ENCODE data around the gene HSD11B1L.

The HSD11B1L gene

DNA sequence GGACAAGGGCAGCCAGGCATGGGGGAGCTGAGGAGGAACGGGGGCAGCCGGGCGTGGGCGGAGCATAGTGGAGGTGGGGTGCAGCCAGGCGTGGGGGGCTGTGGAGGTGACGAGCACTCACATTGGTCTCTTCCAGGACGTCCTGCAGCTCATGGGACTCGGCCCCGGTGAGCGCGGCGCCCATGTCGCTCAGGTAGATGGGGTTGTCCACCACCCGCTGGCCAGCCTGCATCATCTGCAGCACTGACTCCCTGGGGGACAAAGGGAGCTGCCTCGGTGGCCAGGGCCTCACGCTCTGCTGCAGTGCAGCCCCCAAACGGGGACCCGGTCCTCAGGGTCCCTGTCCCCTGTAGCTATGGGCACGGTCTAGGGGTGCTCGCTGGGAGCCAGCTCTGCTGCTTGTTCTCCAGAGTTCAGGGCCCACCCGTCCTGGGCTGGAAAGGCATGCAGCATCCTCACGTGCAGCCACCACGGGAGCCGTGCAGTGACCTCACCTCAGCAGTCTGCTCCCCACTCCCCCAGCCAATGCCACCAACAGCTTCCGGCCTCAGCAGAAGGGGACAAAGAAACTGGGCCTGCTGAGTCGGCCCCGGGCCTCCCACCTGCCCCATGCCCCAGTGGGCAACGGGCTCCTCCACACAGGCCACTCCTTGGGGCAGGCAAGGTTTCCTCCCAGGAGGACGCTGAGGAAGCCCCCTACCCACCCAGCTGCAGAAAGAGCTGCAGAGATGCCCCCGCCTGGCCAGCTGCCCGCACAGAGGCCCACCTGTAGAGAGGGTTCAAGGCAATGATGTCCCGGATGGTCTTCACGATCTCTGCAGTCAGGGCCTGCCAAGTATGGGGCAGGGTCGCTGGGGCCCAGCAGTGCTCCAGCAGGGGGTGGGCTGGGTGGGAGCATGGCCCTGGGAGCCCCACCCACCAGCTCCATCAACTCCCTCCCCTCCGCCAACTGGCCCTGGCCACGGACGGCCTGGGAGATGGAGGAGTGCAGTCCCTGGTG is 27.0 kb downstream of the HSD11B1L start:
- no peaks in the 10 kb centered on the region for H3K4me1 ChIP-seq (ENCODE audit: insufficient read depth, low read length)
- H3K4me3 ChIP-seq (ENCODE audit: low read depth in 1 of 2, low read length in 2 of 2), result no peak overlapping the region
- H3K27ac ChIP-seq (ENCODE audit: low read depth, low read length), result no peak overlapping the region
- peaks cover 30% of the 10 kb centered on the region for H3K36me3 ChIP-seq (ENCODE audit: insufficient read depth, low read length)
- H3K9ac ChIP-seq (ENCODE audit: low read length), result no peak overlapping the region
- no peaks in the 10 kb centered on the region for H3K27me3 ChIP-seq (ENCODE audit: control insufficient read depth in 1 of 2, insufficient read depth in 2 of 2, low read length in 2 of 2)
- H3K9me3 ChIP-seq (ENCODE audit: low read length), result no peaks in the 10 kb centered on the region

DNA sequence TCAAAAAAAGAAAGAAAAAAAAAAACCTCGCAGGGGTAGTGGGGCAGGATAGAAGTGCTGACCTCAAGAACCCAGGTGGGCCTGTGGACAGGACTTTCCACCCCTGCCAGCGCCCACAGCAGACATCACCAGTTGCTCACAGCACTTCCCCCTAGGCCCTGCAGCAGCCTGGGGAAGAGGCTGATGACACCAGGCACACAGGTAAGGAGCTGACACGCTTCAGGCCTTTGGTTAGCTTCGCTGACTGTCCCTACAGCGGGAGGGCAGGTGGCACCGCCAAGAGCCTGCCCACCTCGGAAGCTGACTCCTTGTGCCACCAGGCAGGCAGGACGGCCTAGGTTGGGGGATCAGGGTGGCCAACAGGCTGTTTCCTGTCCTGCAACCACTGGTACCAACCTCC is 30.2 kb downstream of the HSD11B1L start:
- H3K9ac ChIP-seq (ENCODE audit: low read length), result no peak overlapping the region
- no peaks in the 10 kb centered on the region for H3K27me3 ChIP-seq (ENCODE audit: control insufficient read depth in 1 of 2, insufficient read depth in 2 of 2, low read length in 2 of 2)
- no peaks in the 10 kb centered on the region for H3K4me1 ChIP-seq (ENCODE audit: insufficient read depth, low read length)
- H3K9me3 ChIP-seq (ENCODE audit: low read length), result no peaks in the 10 kb centered on the region
- H3K36me3 ChIP-seq (ENCODE audit: insufficient read depth, low read length), result peaks cover 31% of the 10 kb centered on the region
- no peak overlapping the region for H3K4me3 ChIP-seq (ENCODE audit: low read depth in 1 of 2, low read length in 2 of 2)
- H3K27ac ChIP-seq (ENCODE audit: low read depth, low read length), result no peak overlapping the region

DNA sequence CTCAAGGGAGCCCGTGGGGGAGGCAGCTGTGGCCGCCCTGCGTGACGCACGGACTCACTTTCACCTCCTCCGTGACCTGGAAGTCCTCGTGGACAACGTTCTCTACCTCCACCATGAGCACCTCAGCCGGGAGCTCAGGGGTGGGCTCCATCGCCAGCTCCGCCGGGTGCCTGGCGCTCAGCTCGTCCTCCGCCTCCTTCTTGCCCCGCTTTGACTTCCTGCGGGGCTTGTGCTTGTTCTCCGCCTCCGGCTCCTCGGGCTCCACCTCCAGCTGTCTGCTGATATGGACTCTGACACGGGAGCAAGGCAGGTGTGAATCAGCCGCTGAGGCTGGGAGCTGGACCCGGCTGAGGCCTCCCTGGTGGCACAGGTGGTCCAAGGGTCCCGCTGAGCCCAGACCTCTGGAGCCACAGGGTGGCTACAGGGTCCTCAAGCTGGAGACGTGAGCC is 30.9 kb downstream of the HSD11B1L start:
- no peaks in the 10 kb centered on the region for H3K9me3 ChIP-seq (ENCODE audit: low read length)
- no peak overlapping the region for H3K4me3 ChIP-seq (ENCODE audit: low read depth in 1 of 2, low read length in 2 of 2)
- H3K9ac ChIP-seq (ENCODE audit: low read length), result no peak overlapping the region
- no peaks in the 10 kb centered on the region for H3K4me1 ChIP-seq (ENCODE audit: insufficient read depth, low read length)
- peaks cover 31% of the 10 kb centered on the region for H3K36me3 ChIP-seq (ENCODE audit: insufficient read depth, low read length)
- no peaks in the 10 kb centered on the region for H3K27me3 ChIP-seq (ENCODE audit: control insufficient read depth in 1 of 2, insufficient read depth in 2 of 2, low read length in 2 of 2)
- no peak overlapping the region for H3K27ac ChIP-seq (ENCODE audit: low read depth, low read length)

DNA sequence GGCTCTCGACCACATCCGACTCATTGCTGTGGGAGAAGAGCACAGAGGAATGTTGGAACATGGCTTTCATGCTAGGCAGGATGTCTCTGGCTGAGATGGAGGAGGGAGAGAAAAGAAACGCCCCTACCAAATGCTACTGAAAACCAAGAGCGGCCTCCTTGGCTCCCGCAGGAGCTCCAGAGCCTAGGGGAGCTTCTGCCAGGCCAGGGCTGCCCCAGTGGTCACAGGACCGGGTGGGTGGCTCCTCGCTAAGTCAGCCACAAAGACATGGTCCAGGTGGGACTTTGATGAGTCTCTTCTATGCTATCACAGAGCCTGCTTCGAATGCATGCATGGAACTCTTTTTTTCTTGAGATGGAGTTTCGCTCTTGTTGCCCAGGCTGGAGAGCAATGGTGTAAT is 32.4 kb downstream of the HSD11B1L start:
- Histone ChIP-seq H3K9ac (ENCODE audit: low read length) (no peak overlapping the region), H3K36me3 (ENCODE audit: insufficient read depth, low read length) (peaks cover 31% of the 10 kb centered on the region), H3K27me3 (ENCODE audit: control insufficient read depth in 1 of 2, insufficient read depth in 2 of 2, low read length in 2 of 2) (no peaks in the 10 kb centered on the region), H3K27ac (ENCODE audit: low read depth, low read length) (no peak overlapping the region), H3K9me3 (ENCODE audit: low read length) (no peaks in the 10 kb centered on the region), H3K4me1 (ENCODE audit: insufficient read depth, low read length) (peaks cover 4% of the 10 kb centered on the region), H3K4me3 (ENCODE audit: low read depth in 1 of 2, low read length in 2 of 2) (no peak overlapping the region)

DNA sequence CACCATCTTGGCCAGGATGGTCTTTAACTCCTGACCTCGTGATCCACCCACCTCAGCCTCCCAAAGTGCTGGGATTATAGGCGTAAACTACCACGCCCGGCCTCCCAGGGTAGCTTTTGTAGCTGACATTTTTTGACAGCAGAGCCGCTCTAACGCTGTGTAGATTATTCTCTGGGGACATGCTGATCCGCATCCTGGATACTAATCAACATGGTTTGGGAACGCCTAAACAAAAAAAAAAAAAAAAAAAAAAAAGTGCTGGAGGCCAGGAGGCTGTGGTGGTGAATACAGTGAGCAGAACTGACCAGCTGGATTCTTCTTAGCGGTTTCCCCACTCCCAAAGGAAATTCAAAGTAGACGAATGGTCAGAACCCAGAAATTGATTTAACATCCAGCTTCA is 34.0 kb downstream of the HSD11B1L start:
- Histone ChIP-seq H3K9ac (ENCODE audit: low read length) (no peak overlapping the region), H3K27me3 (ENCODE audit: control insufficient read depth in 1 of 2, insufficient read depth in 2 of 2, low read length in 2 of 2) (no peaks in the 10 kb centered on the region), H3K36me3 (ENCODE audit: insufficient read depth, low read length) (peaks cover 31% of the 10 kb centered on the region), H3K4me1 (ENCODE audit: insufficient read depth, low read length) (peaks cover 14% of the 10 kb centered on the region), H3K27ac (ENCODE audit: low read depth, low read length) (no peak overlapping the region), H3K9me3 (ENCODE audit: low read length) (no peaks in the 10 kb centered on the region), H3K4me3 (ENCODE audit: low read depth in 1 of 2, low read length in 2 of 2) (no peak overlapping the region)

DNA sequence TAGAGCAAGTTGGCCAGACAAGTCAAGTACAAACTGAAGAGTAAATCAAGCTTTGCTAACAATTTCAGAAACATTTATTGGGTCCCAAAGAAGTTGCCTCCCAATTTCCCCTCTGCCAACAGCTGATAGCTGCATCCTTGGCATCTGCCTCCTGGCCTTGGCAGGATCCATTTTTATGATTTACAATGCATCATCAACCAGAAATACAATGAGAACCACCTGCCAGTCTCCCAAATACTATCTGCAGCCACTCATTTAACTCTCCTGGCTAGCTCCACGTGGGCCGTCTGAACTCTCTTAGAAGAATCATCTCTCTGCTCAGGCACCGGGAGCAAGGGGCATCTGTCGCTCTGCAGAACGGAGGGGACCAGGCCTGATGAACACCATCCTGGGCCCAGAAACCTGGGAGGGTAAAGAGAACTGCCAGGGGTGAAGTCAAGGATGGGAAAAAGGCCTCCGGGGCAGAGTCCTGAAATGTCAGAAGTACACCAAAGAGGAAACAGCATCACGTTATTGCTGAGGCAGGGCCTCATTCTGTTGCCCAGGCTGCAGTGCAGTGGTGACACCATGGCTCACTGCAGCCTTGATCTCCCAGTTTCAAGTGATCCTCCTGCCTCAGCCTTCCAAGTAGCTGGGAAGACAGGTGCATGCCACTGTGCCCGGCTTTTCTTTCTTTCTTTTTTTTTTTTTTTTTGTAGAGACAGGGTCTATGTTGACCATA is 36.5 kb downstream of the HSD11B1L start:
- H3K9ac ChIP-seq (ENCODE audit: low read length), result no peak overlapping the region

DNA sequence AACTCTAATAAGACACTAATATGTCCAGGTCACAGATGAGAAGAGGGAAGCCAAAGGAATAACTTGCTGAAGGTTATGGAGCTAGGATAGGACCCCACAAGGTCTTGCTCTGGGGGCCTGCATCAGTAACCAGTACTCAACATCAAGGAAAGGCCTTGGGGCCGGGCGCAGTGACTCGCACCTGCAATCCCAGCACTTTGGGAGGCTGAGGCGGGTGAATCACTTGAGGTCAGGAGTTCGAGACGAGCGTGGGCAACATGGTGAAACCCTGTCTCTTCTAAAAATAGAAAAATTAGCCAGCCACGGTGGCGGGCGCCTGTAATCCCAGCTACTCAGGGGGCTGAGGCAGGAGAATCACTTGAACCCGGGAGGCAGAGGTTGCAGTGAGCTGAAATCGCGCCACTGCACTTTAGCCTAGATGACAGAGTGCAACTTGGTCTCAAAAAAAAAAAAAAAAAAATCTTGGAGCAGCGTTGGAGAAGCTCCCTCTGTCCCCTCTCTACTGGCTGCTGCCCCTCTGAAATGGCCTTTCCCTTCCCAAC is 37.3 kb downstream of the HSD11B1L start:
- Histone ChIP-seq H3K27ac (ENCODE audit: low read depth, low read length) (no peak overlapping the region), H3K9me3 (ENCODE audit: low read length) (no peaks in the 10 kb centered on the region), H3K4me1 (ENCODE audit: insufficient read depth, low read length) (peaks cover 14% of the 10 kb centered on the region), H3K27me3 (ENCODE audit: control insufficient read depth in 1 of 2, insufficient read depth in 2 of 2, low read length in 2 of 2) (no peaks in the 10 kb centered on the region), H3K4me3 (ENCODE audit: low read depth in 1 of 2, low read length in 2 of 2) (peak overlapping the region in 1 of 2 donors; percentile 65), H3K9ac (ENCODE audit: low read length) (no peak overlapping the region), H3K36me3 (ENCODE audit: insufficient read depth, low read length) (peaks cover 9% of the 10 kb centered on the region)

More for the DNA sequence above, 36.5 kb downstream of the HSD11B1L start:
- no peaks in the 10 kb centered on the region for H3K27me3 ChIP-seq (ENCODE audit: control insufficient read depth in 1 of 2, insufficient read depth in 2 of 2, low read length in 2 of 2)
- no peak overlapping the region for H3K27ac ChIP-seq (ENCODE audit: low read depth, low read length)
- peaks cover 15% of the 10 kb centered on the region for H3K36me3 ChIP-seq (ENCODE audit: insufficient read depth, low read length)
- H3K4me3 ChIP-seq (ENCODE audit: low read depth in 1 of 2, low read length in 2 of 2), result no peak overlapping the region
- no peaks in the 10 kb centered on the region for H3K9me3 ChIP-seq (ENCODE audit: low read length)
- H3K4me1 ChIP-seq (ENCODE audit: insufficient read depth, low read length), result peaks cover 14% of the 10 kb centered on the region

DNA sequence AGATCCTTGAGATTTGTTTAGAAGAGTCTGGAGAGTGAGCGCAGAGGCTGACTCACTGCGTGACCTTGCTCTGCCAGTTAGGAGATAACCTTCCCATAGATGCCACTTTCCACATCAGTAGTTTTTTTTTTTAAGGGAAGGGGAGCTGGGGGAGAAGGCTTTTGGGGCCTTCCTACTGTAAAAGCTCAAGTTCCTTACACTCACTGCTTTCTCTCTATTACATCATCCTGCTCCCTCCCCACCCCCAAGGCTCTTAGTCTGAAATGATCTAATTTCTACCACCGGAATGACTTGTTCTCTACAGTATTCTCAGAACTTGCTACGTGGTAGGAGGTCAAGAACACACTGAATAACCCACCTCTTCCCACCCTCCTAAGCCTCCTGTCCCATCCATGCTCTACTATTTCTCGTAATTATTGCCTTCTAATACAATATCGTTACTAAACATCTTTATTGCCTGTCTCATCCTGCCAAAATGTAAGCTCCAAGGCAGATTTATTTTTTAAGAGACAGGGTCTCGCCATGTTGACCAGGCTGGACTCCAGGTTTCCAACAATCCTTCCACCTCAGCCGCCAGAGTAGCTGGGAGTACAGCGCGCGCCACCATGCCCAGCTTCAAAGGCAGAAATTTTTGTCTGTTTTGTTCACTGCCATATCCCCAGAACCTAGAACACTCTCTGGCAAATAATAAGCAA is 37.9 kb downstream of the HSD11B1L start:
- peaks cover 14% of the 10 kb centered on the region for H3K4me1 ChIP-seq (ENCODE audit: insufficient read depth, low read length)
- H3K27ac ChIP-seq (ENCODE audit: low read depth, low read length), result peak overlapping the region; percentile 99
- H3K36me3 ChIP-seq (ENCODE audit: insufficient read depth, low read length), result peaks cover 3% of the 10 kb centered on the region
- no peaks in the 10 kb centered on the region for H3K27me3 ChIP-seq (ENCODE audit: control insufficient read depth in 1 of 2, insufficient read depth in 2 of 2, low read length in 2 of 2)
- no peaks in the 10 kb centered on the region for H3K9me3 ChIP-seq (ENCODE audit: low read length)
- H3K4me3 ChIP-seq (ENCODE audit: low read depth in 1 of 2, low read length in 2 of 2), result peak overlapping the region; percentile 65 to 97
- peak overlapping the region; percentile 92 for H3K9ac ChIP-seq (ENCODE audit: low read length)

DNA sequence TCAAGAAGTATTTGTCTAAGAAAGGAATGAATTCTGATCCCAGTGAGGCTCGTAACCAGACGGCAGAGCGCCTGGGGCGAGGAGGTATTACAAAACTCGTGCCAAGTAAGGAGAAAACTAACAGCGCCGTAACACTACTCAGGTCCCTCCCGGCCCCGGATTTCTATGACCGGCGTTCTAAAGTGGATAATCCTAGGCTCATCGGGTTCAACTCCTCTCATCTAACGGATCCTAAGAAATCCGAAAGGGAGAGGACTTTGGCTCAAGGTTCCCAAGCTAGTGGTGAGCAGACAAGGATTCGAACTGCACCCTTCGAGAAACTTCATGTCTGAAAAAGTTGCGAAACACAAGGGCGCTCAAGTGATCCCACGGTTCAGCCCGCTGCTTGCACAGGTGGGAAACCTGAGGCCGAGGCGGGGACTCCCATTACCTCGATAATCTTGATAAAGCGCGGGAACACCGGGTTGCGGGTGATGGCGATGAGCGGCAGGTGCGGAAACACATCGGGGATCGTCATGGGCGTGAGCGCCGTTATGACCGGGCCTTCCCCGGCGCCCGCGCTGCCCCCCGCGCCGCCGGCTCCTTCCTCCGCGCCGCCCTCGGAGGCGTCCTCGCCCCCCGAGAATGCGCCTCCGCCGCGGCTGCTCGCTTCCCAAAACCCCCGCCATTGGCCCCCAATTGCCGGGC is 38.6 kb downstream of the HSD11B1L start:
- H3K4me3 ChIP-seq (ENCODE audit: low read depth in 1 of 2, low read length in 2 of 2), result peak overlapping the region; percentile 65 to 97
- H3K36me3 ChIP-seq (ENCODE audit: insufficient read depth, low read length), result no peaks in the 10 kb centered on the region
- no peaks in the 10 kb centered on the region for H3K9me3 ChIP-seq (ENCODE audit: low read length)
- H3K9ac ChIP-seq (ENCODE audit: low read length), result peak overlapping the region; percentile 92
- peak overlapping the region; percentile 99 for H3K27ac ChIP-seq (ENCODE audit: low read depth, low read length)
- no peaks in the 10 kb centered on the region for H3K27me3 ChIP-seq (ENCODE audit: control insufficient read depth in 1 of 2, insufficient read depth in 2 of 2, low read length in 2 of 2)
- H3K4me1 ChIP-seq (ENCODE audit: insufficient read depth, low read length), result peaks cover 14% of the 10 kb centered on the region

DNA sequence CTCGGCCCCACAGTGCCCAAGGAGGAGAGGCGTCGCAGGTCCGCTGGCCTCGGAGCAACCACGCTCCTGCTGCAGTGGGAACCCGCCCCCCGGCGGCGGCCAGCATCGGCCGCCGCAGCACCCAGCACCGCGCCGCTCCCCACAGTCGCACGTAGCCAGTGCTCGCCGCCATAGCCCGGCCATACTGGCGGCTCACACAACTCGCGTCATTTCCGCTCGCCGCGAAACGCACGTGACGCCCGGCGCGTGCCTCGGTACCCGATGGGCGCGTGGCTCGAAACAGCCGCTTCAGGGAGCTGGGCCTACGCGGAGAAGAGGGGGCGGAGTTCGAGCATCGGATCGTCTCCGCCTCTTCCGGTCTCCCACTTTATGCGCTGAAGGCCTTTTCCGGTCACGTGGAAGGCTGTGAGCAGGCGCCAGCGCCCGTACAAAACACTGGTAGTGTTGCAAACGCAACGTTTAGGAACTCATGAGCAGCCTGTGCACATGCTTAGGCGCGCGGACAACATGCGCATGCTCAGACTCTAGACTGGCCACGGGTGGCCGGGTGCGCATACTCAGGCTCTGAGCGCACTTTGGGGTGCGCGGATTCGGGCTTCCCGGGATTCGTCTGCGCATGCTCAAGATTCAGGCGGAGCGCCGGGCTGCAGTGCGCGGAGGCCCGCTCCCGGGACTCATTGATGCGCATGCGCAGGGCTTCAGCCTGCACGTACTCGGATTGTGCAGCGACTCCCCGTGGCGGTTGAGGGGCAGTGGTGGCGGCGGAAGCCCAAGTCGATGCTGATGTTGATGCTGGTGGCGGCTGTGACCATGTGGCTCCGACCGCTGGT is 39.3 kb downstream of the HSD11B1L start, which contains the start of the genes CATSPERD and LONP1:
Gene CATSPERD (plus strand): TSS at position 677 of the 830 bp plus-strand sequence. CDS start 101 bp downstream, at position 778.
Gene LONP1 (minus strand): TSS at position 186 of the 830 bp plus-strand sequence. CDS start 14 bp downstream, at position 172.
- peak within 1 kb of the TSS; percentile 92 for H3K9ac ChIP-seq (ENCODE audit: low read length)
- H3K27ac ChIP-seq (ENCODE audit: low read depth, low read length), result peak within 1 kb of the TSS; percentile 99
- H3K4me1 ChIP-seq (ENCODE audit: insufficient read depth, low read length), result peaks cover 14% of the 10 kb centered on the region
- H3K27me3 ChIP-seq (ENCODE audit: control insufficient read depth in 1 of 2, insufficient read depth in 2 of 2, low read length in 2 of 2), result no peaks in the 10 kb centered on the region
- H3K36me3 ChIP-seq (ENCODE audit: insufficient read depth, low read length), result no peaks in the 10 kb centered on the region
- no peaks in the 10 kb centered on the region for H3K9me3 ChIP-seq (ENCODE audit: low read length)
- peak within 1 kb of the TSS; percentile 65 to 97 for H3K4me3 ChIP-seq (ENCODE audit: low read depth in 1 of 2, low read length in 2 of 2)
